ENCODE data around the gene C1orf141. TPM values are rescaled to one million over a fixed set of nuclear protein-coding genes. Genes with fewer than 3 reads are reported as not detected.
A peak's percentile ranks its signal among the peaks of the same experiment; 100 is the strongest.

C1orf141 gene
- total RNA-seq, 3 donors from 2014 or later: not detected

- intact Hi-C loops (cut with DNase I; ENCODE audit: low total_unique reads): no loop called here
- H3K9me3 ChIP-seq: no peaks in the 10 kb centered on the region
- H3K36me3 ChIP-seq: no peaks in the 10 kb centered on the region
- no peak for TF ChIP-seq CTCF (IDR thresholded peaks at IDR 0.05)
- TF ChIP-seq POLR2AphosphoS5 (IDR thresholded peaks at IDR 0.05): no peak
- TF ChIP-seq POLR2A (IDR thresholded peaks at IDR 0.05): no peak
- H3K4me1 ChIP-seq: no peaks in the 10 kb centered on the region
- no peak overlapping the region for H3K27ac ChIP-seq
- no peak overlapping the region for H3K4me3 ChIP-seq
- H3K27me3 ChIP-seq: no peaks in the 10 kb centered on the region
- no peak for DNase-seq (ENCODE audit: low spot score in 2 of 2)
These were observed 74.0 kb downstream of the C1orf141 start for GRCh38 chr1:67060811-67061218.

GRCh38 chr1:67059346-67059745, 75.4 kb downstream of the C1orf141 start:
- no peak overlapping the region for H3K27ac ChIP-seq
- H3K27me3 ChIP-seq: no peaks in the 10 kb centered on the region
- H3K36me3 ChIP-seq: no peaks in the 10 kb centered on the region
- no peak for TF ChIP-seq CTCF (IDR thresholded peaks at IDR 0.05)
- TF ChIP-seq POLR2A (IDR thresholded peaks at IDR 0.05): no peak
- TF ChIP-seq POLR2AphosphoS5 (IDR thresholded peaks at IDR 0.05): no peak
- no peaks in the 10 kb centered on the region for H3K9me3 ChIP-seq
- no peak overlapping the region for H3K4me3 ChIP-seq
- H3K4me1 ChIP-seq: no peaks in the 10 kb centered on the region
- no peak for DNase-seq (ENCODE audit: low spot score in 2 of 2)
- intact Hi-C loops (cut with DNase I; ENCODE audit: low total_unique reads): no loop called here

GRCh38 chr1:67058761-67059160, 76.0 kb downstream of the C1orf141 start:
- Histone ChIP-seq H3K4me3 (no peak overlapping the region), H3K27me3 (no peaks in the 10 kb centered on the region), H3K4me1 (no peaks in the 10 kb centered on the region), H3K36me3 (no peaks in the 10 kb centered on the region), H3K9me3 (no peaks in the 10 kb centered on the region), H3K27ac (no peak overlapping the region)
- intact Hi-C loops (cut with DNase I; ENCODE audit: low total_unique reads): no loop called here
- DNase-seq (ENCODE audit: low spot score in 2 of 2): no peak
- TF ChIP-seq POLR2A (IDR thresholded peaks at IDR 0.05) (no peak), CTCF (IDR thresholded peaks at IDR 0.05) (no peak), POLR2AphosphoS5 (IDR thresholded peaks at IDR 0.05) (no peak)

GRCh38 chr1:67058242-67058641, 76.5 kb downstream of the C1orf141 start:
- TF ChIP-seq CTCF (IDR thresholded peaks at IDR 0.05) (no peak), POLR2A (IDR thresholded peaks at IDR 0.05) (no peak), POLR2AphosphoS5 (IDR thresholded peaks at IDR 0.05) (no peak)
- Histone ChIP-seq H3K36me3 (no peaks in the 10 kb centered on the region), H3K4me3 (no peak overlapping the region), H3K4me1 (no peaks in the 10 kb centered on the region), H3K27ac (no peak overlapping the region), H3K9me3 (no peaks in the 10 kb centered on the region), H3K27me3 (no peaks in the 10 kb centered on the region)
- intact Hi-C loops (cut with DNase I; ENCODE audit: low total_unique reads): no loop called here
- no peak for DNase-seq (ENCODE audit: low spot score in 2 of 2)

GRCh38 chr1:67053785-67054772, 80.7 kb downstream of the C1orf141 start, which contains the start of gene SLC35D1:
Gene SLC35D1 (minus strand): TSS chr1:67054148. CDS start chr1:67054013, 135 bp downstream.
- intact Hi-C loops (cut with DNase I; ENCODE audit: low total_unique reads): no loop called here
- peak within 1 kb of the TSS; percentile 93 to 94 for H3K27ac ChIP-seq
- no peak for TF ChIP-seq CTCF (IDR thresholded peaks at IDR 0.05)
- peak; percentile 22 for TF ChIP-seq POLR2A (IDR thresholded peaks at IDR 0.05)
- peak in 2 of 3 donors; percentile 21 to 69 for TF ChIP-seq POLR2AphosphoS5 (IDR thresholded peaks at IDR 0.05)

More at GRCh38 chr1:67053785-67054772, 80.7 kb downstream of the C1orf141 start, which contains the start of gene SLC35D1:
- no peaks in the 10 kb centered on the region for H3K27me3 ChIP-seq
- peak within 1 kb of the TSS; percentile 83 to 87 (median 87) for H3K4me3 ChIP-seq
- peaks cover 0 to 7% of the 10 kb centered on the region in 2 donors for H3K4me1 ChIP-seq
- peak; percentile 34 to 58 for DNase-seq (ENCODE audit: low spot score in 2 of 2)
- no peaks in the 10 kb centered on the region for H3K36me3 ChIP-seq
- H3K9me3 ChIP-seq: no peaks in the 10 kb centered on the region
